Astrocyte of the cerebellum (primary cell): ENCODE results near the gene TEX28.
"Not testable (repeated sequence)": the region's sequence is repeated elsewhere in the genome, so short reads cannot be mapped to it uniquely, and the experiment has no call there.

ENCODE experiments used
- DNase-seq: peaks from one replicate; pipeline ENCODE4 v3.0.0-alpha.2; 2011; ENCODE audit warnings: low read depth
- H3K4me3 ChIP-seq: 2 replicates; pipeline ENCODE4 v1.5.1; 2011; ENCODE audit warnings: mild to moderate bottlenecking, low read depth, low read length, moderate library complexity
- in situ Hi-C: cut with HindIII; loops from 2 replicates; pipeline ENCODE4 v1.10.0; 2017; ENCODE audit warnings: low sequenced_read_pairs
- TF ChIP-seq, protein P1 (sequence below): IDR thresholded peaks from 2 replicates; pipeline ENCODE4 v1.5.1; 2012; ENCODE audit warnings: low read length, low read depth, moderate library complexity, mild to moderate bottlenecking; ENCODE audit errors: missing control alignments

TEX28 gene

DNA sequence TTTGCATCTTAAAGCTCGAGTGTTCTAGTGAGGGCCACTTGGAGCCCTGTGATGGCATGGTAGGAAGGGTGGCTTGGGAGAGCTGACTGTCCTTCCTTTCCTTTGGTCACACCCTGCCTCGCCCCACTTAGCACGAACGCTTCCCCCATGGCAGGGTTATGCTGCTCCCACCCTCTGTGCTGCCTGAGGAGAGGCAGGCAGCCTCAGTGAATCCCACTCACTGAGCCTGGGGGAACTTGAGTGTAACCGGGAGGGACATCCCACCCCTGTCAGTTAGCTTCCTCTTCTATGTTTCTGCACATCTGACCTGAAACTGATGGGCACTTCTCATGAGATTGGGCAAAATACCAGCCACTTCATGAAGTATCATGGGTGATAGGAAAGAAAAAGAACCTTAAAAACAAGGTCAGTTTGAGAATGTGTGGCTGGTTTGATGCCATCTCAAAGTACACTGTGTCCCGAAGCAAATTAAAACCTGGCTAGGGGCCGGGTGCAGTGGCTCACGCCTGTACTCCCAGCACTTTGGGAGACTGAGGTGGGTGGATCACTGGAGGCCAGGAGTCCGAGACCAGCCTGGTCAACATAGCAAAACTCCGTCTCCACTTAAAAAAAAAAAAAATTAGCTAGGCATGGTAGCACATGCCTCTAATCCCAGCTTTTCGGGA lies 10.7 kb upstream of the TEX28 start:
- no peak for DNase-seq
- in situ Hi-C loops, result no loop called here
- TF ChIP-seq, protein P1, sequence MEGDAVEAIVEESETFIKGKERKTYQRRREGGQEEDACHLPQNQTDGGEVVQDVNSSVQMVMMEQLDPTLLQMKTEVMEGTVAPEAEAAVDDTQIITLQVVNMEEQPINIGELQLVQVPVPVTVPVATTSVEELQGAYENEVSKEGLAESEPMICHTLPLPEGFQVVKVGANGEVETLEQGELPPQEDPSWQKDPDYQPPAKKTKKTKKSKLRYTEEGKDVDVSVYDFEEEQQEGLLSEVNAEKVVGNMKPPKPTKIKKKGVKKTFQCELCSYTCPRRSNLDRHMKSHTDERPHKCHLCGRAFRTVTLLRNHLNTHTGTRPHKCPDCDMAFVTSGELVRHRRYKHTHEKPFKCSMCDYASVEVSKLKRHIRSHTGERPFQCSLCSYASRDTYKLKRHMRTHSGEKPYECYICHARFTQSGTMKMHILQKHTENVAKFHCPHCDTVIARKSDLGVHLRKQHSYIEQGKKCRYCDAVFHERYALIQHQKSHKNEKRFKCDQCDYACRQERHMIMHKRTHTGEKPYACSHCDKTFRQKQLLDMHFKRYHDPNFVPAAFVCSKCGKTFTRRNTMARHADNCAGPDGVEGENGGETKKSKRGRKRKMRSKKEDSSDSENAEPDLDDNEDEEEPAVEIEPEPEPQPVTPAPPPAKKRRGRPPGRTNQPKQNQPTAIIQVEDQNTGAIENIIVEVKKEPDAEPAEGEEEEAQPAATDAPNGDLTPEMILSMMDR, result no peak
- no peak overlapping the region for H3K4me3 ChIP-seq

DNA sequence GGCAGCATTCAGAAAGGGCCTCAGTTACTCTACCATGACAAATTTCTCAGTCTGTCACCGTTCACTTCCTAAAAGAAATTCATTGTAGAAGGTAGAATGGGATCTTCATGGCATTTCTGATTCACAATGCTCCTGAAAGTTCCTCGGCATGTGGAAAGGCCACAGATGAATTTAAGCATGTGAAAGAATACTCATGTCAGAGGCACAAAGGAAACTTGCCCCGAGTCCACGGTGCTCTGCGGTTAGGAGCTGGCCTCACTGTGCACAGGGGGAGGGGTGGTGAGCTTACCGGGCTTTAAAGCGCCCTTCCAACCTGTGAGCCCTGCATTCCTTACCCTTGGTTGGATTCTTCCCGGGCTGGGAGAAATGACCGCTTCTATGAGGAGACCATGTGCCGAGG lies 9.9 kb upstream of the TEX28 start:
- in situ Hi-C loops, result no loop called here
- TF ChIP-seq, protein P1, result no peak

DNA sequence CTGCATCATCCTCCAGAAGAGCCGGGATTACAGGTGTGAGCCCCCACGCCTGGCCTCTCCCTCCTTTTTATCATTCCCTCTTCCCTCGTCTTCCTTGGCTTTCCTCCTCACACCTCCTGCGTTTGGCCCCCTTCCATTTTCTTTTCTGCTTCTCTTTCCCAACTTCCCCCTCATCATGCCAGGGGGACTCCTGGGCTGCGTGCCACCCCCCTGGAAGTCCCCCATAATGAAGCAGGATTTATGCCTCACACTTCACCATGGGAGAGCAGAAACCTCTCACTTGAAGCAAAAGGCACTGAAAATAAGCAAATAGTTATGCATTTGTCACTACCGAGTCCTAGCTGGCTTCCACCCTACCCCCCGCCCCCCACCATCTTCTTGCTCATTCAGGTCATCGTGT lies 8.6 kb upstream of the TEX28 start:
- no peak for DNase-seq
- in situ Hi-C loops, result no loop called here
- H3K4me3 ChIP-seq, result no peak overlapping the region
- TF ChIP-seq, protein P1, result no peak

More for the DNA sequence above, 9.9 kb upstream of the TEX28 start:
- no peak for DNase-seq
- H3K4me3 ChIP-seq, result no peak overlapping the region

DNA sequence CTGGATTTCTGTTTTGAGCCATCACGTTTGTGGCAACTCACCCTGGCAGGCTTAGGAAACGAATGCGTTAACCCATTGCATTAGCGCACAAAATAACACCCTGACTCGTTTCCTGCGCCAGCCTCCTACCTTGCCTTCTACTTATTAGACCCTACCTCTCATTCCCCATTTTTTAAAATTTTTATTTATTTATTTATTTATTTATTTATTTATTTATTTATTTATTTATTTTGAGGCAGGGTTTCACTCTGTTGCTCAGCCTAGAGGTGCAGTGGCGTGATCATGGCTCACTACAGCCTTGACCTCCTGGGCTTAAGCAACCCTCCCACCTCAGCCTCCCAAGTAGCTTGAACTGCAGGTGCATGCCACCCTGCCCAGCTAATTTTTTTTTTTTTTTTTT lies 8.1 kb upstream of the TEX28 start:
- DNase-seq, H3K4me3 ChIP-seq, in situ Hi-C loops: not testable (repeated sequence)

DNA sequence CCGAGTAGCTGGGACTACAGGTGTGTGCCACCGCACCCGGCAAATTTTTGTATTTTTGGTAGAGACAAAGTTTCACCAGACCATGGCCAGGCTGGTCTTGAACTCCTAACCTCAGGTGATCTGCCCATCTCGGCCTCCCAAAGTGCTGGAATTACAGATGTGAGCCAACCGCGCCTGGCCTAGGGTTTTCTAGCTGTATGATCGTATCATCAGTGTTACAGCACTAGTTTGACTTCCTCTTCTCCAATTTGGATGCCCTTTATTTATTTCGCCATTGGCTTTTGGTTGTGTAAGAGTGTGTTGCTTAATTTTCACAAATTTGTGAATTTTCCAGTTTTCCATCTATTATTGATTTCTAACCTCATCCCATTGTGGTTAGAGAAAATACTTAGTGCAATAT lies 5.9 kb upstream of the TEX28 start:
- TF ChIP-seq, protein P1, result no peak
- DNase-seq, result no peak
- no peak overlapping the region for H3K4me3 ChIP-seq
- in situ Hi-C loops, result no loop called here

DNA sequence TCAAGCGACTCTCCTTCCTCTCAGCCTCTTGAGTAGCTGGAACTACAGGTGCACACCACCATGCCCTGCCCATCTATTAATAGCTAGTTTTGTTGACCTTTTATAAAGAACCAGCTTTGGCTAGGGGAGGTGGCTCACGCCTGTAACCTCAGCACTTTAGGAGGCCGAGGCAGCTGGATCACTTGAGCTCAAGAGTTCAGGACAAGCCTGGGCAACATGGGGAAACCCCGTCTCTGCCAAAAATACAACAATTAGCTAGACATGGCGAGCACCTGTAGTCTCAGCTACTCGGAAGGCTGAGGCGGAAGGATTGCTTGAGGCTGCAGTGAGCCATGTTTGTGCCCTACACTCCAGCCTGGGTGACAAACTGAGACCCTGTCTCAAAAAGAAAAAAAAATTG lies 3.4 kb upstream of the TEX28 start:
- H3K4me3 ChIP-seq, result no peak overlapping the region
- in situ Hi-C loops, result no loop called here
- TF ChIP-seq, protein P1, result no peak
- DNase-seq, result no peak

DNA sequence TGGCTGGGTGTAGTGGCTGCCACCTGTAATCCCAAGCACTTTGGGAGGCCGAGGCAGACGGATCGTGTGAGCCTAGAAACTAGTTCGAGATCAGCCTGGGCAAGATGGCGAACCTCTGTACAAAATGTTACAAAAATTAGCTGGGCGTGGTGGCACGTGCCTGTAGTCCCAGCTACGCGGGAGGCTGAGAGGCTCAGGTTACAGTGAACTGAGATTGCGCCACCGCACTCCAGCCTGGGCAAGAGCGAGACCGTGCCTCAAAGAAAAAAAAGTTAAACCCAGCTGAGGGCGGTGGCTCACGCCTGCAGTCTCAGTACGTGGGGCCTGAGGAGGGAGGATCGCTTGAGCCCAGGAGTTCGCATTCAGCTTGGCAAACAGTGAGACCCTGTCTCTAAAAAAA lies 1.8 kb upstream of the TEX28 start:
- DNase-seq, result no peak
- TF ChIP-seq, protein P1, result no peak
- in situ Hi-C loops, result no loop called here
- H3K4me3 ChIP-seq, result no peak overlapping the region
